GM10248 (cell line): Measurements from ENCODE around the gene ORAI3.

Experiments
- CTCF ChIA-PET: fragments of 300-600 bp; sonication (Branson Sonifier 250); formaldehyde crosslinking; extraction: SDS; loops from one replicate; lab custom pipeline; 2021; ENCODE audit warnings: antibody characterized with exemption; lab: Yijun Ruan, JAX
- POLR2A ChIA-PET: fragments of 350-650 bp; sonication (Branson Sonifier 250); formaldehyde crosslinking; extraction: SDS; loops from one replicate; lab custom pipeline; 2020; ENCODE audit warnings: antibody characterized with exemption; lab: Yijun Ruan, JAX
- DNase-seq: peaks from one replicate; pipeline ENCODE4 v3.0.0; 2012; ENCODE audit errors: extremely low spot score
- TF ChIP-seq, protein P1 (sequence below): IDR thresholded peaks from 2 replicates; pipeline ENCODE4 v1.5.1; 2012; ENCODE audit warnings: mild to moderate bottlenecking, low read depth; ENCODE audit errors: extremely low read depth, missing control alignments, control extremely low read depth

ORAI3 gene

DNA sequence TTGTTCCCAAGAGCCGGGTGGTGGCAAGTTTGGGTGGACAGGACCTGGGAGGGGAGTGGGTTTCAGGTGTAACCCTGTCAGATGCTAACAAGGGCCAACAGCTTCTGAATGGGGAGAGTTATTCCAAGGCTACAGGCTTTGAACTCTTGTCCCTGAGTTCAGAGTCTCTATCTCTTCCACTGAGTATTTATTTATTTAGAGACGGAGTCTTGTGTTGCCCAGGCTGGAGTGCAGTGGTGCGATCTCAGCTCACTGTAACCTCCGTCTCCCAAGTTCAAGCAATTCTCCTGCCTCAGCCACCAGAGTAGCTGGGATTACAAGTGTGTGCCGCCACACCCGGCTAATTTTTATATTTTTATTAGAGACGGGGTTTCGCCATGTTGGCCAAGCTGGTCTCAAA is 6.1 kb downstream of the ORAI3 start:
- POLR2A ChIA-PET, result interaction anchor here (1.4 kb wide), 1 partner anchor 225 kb away, joined by 4 read pairs; the partner anchor contains the start of gene FUS
- TF ChIP-seq, protein P1, sequence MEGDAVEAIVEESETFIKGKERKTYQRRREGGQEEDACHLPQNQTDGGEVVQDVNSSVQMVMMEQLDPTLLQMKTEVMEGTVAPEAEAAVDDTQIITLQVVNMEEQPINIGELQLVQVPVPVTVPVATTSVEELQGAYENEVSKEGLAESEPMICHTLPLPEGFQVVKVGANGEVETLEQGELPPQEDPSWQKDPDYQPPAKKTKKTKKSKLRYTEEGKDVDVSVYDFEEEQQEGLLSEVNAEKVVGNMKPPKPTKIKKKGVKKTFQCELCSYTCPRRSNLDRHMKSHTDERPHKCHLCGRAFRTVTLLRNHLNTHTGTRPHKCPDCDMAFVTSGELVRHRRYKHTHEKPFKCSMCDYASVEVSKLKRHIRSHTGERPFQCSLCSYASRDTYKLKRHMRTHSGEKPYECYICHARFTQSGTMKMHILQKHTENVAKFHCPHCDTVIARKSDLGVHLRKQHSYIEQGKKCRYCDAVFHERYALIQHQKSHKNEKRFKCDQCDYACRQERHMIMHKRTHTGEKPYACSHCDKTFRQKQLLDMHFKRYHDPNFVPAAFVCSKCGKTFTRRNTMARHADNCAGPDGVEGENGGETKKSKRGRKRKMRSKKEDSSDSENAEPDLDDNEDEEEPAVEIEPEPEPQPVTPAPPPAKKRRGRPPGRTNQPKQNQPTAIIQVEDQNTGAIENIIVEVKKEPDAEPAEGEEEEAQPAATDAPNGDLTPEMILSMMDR, result no peak
- DNase-seq, result no peak
- CTCF ChIA-PET, result interaction anchor here (1.4 to 15.1 kb wide), 10 partner anchors 9 to 913 kb away, joined by 3 to 173 read pairs (median 7); partner anchors contain the start of genes HSD3B7 and VKORC1

DNA sequence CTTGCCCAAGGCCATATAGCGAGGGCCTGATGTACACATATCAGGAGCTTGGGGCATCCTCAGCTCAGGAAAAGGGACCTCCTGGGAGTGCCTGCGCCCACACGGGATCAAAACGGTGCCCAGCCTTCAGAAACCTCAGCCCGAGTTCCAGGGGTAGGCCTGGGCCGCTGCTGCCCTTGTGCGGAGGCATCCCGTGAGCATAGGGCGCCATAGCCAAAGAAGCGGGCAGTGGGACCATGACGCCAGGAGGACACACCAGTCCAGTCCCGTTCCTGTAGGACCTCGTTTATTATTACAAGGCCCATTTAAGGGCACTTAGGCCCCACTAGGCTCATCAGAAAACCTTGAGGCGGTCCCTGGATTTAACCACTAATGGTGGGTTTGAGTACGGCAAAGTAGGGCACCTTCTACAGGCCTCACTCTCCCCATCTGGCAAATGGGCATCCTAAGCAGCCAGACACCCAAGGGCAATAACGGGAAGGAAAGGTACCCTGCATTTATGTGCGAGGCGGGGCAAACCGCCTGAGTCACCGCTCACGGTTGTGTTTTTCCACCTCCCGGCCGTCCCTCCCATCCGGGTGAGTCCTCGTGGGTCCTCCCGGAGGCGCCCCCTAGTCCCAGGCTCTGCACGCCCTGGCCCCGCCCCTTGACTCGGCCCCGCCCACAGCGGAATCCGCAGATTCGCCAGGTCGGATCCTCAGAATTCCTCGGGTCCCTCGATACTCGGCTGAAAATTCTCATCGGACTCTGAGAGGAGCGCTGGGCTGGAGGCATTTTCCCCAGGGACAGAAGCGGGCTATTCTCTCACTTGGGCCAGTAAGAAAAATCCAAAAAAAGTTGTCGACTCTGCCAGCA is 8.0 kb downstream of the ORAI3 start:
- ChIA-PET CTCF (interaction anchor here (1.6 to 15.1 kb wide), 2 partner anchors 18 to 143 kb away, joined by 5 to 173 read pairs; no protein-coding TSS in a partner anchor), POLR2A (no interaction called here)
- DNase-seq, result peak; percentile 87
- TF ChIP-seq, protein P1, result peak; percentile 38

DNA sequence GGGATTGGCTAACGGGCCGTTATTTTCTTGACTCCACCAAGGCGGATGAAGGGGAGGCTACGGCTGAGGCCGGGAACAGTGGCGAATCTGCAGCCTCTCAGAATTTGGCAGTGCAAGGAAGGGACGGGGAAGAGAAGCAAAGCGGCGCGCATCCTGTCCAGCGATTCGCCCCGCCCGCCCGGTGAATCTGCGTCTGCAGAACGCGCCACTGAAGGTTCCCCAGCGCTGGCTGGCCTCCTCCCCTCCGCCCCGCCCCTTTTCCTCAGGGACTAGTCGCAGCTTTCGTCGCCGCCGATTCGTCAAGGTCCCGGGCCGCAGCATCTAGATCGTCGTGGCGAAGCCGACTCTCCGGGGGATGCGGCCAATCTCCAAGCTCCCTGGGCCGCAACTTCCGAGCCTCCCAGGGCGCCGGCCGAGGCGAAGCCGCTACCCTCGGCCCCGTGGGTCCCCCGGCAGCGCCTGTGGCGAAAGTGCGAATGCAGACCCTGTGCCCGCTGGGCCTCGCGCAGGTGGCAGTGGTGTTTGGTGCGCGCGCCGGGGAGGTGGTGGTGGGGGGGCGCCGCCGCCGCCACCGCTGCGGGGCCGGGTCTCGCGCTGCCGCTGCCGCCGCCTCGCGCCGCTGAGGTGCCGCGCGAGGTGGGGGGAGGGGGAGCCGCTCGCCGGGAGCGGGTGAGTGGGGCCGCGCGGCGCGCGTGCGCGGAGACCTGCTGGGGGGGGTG is 8.7 kb downstream of the ORAI3 start, which contains the start of gene SETD1A:
TSS of gene SETD1A (plus strand) at position 299 of the 719 bp plus-strand sequence. CDS start 978 bp downstream, outside the sequence.
- TF ChIP-seq, protein P1, result no peak
- POLR2A ChIA-PET, result no interaction called here

DNA sequence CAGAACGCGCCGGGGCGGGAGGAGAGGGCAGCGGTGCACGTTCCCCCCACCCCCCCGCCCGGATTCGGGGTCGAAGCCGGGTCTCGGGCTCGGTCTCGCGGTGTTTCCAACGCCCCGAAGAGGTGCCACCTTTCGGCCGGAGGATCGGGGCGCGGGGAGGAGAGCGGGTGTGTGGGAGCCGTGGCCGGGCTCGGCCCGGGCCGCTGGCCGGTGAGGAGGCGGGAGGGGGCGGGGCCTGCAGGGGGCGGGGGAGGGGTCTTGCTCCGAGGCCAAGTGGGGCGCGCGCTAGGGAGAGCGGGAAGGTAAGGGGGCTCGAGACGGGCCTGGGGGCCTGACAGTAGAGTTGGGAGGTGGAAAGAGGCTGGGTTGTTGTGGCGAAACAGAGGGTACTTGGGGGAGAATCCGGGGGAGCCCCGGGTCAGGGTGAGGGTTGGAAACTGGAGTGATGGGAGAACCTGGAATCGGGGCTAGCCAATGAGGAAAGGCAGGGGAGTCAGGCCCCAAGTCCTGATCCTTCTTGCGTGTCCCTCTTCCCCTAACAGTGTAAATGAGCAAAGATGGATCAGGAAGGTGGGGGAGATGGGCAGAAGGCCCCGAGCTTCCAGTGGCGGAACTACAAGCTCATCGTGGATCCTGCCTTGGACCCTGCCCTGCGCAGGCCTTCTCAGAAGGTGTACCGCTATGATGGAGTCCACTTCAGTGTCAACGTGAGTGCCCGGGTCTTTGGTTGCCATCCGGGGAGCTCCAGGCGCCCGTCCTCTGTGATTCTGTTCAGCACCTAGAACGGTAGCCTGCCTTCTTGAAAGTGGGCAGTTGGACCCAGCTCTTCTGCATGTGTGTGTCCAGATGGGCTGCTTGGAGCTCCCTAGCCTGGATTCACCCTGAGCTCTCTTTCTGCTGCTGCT is 9.6 kb downstream of the ORAI3 start:
- DNase-seq, result peak; percentile 83
- CTCF ChIA-PET, result interaction anchor here (0.7 to 1.4 kb wide), 2 partner anchors 103 to 910 kb away, joined by 3 to 4 read pairs; no protein-coding TSS in a partner anchor
- TF ChIP-seq, protein P1, result no peak
- POLR2A ChIA-PET, result no interaction called here

More for the DNA sequence above, 8.7 kb downstream of the ORAI3 start, which contains the start of gene SETD1A:
- peak; percentile 97 for DNase-seq
- CTCF ChIA-PET, result interaction anchor here (0.7 kb wide), 1 partner anchor 103 kb away, joined by 3 read pairs; no protein-coding TSS in a partner anchor

DNA sequence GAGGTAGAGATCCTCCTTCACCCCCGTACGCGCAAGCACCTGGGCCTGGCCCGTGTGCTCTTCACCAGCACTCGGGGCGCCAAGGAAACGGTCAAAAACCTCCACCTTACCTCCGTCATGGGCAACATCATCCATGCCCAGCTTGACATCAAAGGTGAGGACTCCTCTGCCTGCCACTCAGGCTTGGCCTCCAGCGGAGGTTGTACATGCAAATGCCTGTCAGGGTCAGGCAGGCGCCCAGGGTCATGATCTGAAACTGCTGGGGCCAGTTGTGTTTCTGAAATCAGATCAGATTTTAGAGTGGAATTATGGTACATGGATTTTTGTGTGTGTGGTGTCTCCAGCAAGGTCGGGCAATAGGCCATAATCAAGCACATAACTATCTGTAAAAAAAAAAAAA is 12.5 kb downstream of the ORAI3 start:
- CTCF ChIA-PET, result interaction anchor here (1.2 to 5.3 kb wide), 2 partner anchors 8 to 12 kb away, joined by 3 to 25 read pairs; no protein-coding TSS in a partner anchor
- TF ChIP-seq, protein P1, result no peak
- POLR2A ChIA-PET, result interaction anchor here (0.6 kb wide), 1 partner anchor 90 kb away, joined by 8 read pairs; no protein-coding TSS in a partner anchor
- no peak for DNase-seq
